Osteoblast (primary cell): Measurements from ENCODE around the gene ACTG2. TPM values are rescaled to one million over a fixed set of nuclear protein-coding genes. Genes with fewer than 3 reads are reported as not detected.

Experiments
- DNase-seq: peaks from one replicate; pipeline ENCODE4 v3.0.0; 2011; ENCODE audit warnings: low spot score, mixed read lengths; ENCODE audit not compliant: insufficient read length; ENCODE audit errors: missing footprints
- H2AFZ ChIP-seq: 2 replicates; pipeline ENCODE4 v1.6.0; 2011; ENCODE audit warnings: mild to moderate bottlenecking, low read length
- H3K27ac ChIP-seq: 2 replicates; pipeline ENCODE4 v1.5.1; 2011; ENCODE audit warnings: mild to moderate bottlenecking, low read depth, low read length, moderate library complexity
- H3K27me3 ChIP-seq: 2 replicates; pipeline ENCODE4 v1.6.0; 2012; ENCODE audit warnings: mild to moderate bottlenecking, control low read depth, inconsistent platforms, low read length, moderate library complexity; ENCODE audit not compliant: insufficient read depth
- H3K36me3 ChIP-seq: 2 replicates; pipeline ENCODE4 v1.5.1; 2011; ENCODE audit warnings: mild to moderate bottlenecking, low read length, control low read depth, moderate library complexity; ENCODE audit not compliant: insufficient read depth
- H3K4me1 ChIP-seq: 2 replicates; pipeline ENCODE4 v1.5.1; 2011; ENCODE audit warnings: mild to moderate bottlenecking, low read length, control low read depth, moderate library complexity; ENCODE audit not compliant: insufficient read depth
- H3K4me2 ChIP-seq: 2 replicates; pipeline ENCODE4 v1.6.0; 2011; ENCODE audit warnings: mild to moderate bottlenecking, low read length; ENCODE audit not compliant: insufficient read depth
- H3K4me3 ChIP-seq: fragments of 200-600 bp; sonication (generic); 3 replicates; pipeline ENCODE4 v1.5.1; 2012; ENCODE audit warnings: mild to moderate bottlenecking, low read length, inconsistent platforms; ENCODE audit not compliant: insufficient read depth
- H3K79me2 ChIP-seq: 2 replicates; pipeline ENCODE4 v1.6.0; 2012; ENCODE audit warnings: mild to moderate bottlenecking, low read length, control low read depth, inconsistent platforms; ENCODE audit not compliant: insufficient read depth
- H3K9me3 ChIP-seq: 2 replicates; pipeline ENCODE4 v1.5.1; 2011; ENCODE audit warnings: low read depth, low read length, control low read depth
- H4K20me1 ChIP-seq: 2 replicates; pipeline ENCODE4 v1.6.0; 2012; ENCODE audit warnings: mild to moderate bottlenecking, low read length, control low read depth; ENCODE audit not compliant: insufficient read depth
- total RNA-seq: library from RNA; depleted of rRNA; stranded (reverse); fragments of >200 nt; gene quantifications from 2 replicates; pipeline ENCODE4 v1.2.3, GENCODE V29; 2012
- TF ChIP-seq, protein P1 (sequence below): IDR thresholded peaks from 2 replicates; pipeline ENCODE4 v1.5.1; 2011; ENCODE audit warnings: mild to moderate bottlenecking, low read depth, low read length, moderate library complexity; ENCODE audit errors: extremely low read depth

Gene ACTG2
- total RNA-seq, 1 donor: 0.72 TPM

GRCh38 chr2:73926493-73927327 lies 33.9 kb downstream of the ACTG2 start, which contains the start of gene DGUOK:
Gene DGUOK, plus strand, starts transcription at chr2:73926880. Its CDS starts 31 bp downstream, at chr2:73926911.
- Histone ChIP-seq H3K4me3 (peak within 1 kb of the TSS; percentile 96), H3K27ac (peak within 1 kb of the TSS; percentile 99), H2AFZ (peak within 1 kb of the TSS; percentile 92), H3K9me3 (no peaks in the 10 kb centered on the region), H3K79me2 (peaks cover 43% of the 10 kb centered on the region), H3K4me1 (peaks cover 21% of the 10 kb centered on the region), H3K4me2 (peak within 1 kb of the TSS; percentile 94), H3K27me3 (peaks cover 14% of the 10 kb centered on the region), H4K20me1 (peaks cover 15% of the 10 kb centered on the region), H3K36me3 (no peaks in the 10 kb centered on the region)
- peak; percentile 95 for DNase-seq
- TF ChIP-seq, protein P1, sequence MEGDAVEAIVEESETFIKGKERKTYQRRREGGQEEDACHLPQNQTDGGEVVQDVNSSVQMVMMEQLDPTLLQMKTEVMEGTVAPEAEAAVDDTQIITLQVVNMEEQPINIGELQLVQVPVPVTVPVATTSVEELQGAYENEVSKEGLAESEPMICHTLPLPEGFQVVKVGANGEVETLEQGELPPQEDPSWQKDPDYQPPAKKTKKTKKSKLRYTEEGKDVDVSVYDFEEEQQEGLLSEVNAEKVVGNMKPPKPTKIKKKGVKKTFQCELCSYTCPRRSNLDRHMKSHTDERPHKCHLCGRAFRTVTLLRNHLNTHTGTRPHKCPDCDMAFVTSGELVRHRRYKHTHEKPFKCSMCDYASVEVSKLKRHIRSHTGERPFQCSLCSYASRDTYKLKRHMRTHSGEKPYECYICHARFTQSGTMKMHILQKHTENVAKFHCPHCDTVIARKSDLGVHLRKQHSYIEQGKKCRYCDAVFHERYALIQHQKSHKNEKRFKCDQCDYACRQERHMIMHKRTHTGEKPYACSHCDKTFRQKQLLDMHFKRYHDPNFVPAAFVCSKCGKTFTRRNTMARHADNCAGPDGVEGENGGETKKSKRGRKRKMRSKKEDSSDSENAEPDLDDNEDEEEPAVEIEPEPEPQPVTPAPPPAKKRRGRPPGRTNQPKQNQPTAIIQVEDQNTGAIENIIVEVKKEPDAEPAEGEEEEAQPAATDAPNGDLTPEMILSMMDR: no peak

DNA sequence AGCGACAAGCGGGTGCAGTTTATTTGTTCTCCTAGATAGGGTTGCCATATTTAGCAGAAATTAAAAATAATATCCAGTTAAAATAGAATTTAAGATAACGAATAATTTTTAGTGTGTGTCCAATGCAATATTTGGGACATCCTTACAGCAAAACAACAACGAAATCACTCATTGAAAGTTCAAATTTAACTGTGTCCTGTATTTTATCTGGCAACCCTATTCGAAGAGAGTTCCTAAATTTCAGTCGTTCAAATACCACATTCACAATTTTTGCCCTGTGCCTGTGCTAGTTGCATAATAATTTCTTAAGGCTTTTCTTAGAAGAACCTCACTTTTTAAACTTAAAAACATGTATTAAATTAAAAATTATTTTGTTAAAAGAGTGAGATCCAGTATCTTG lies 34.5 kb downstream of the ACTG2 start:
- Histone ChIP-seq H3K27ac (peak overlapping the region; percentile 99), H3K4me1 (peaks cover 28% of the 10 kb centered on the region), H3K36me3 (no peaks in the 10 kb centered on the region), H3K9me3 (no peaks in the 10 kb centered on the region), H3K4me3 (peak overlapping the region; percentile 96), H3K79me2 (peaks cover 46% of the 10 kb centered on the region), H3K27me3 (peaks cover 7% of the 10 kb centered on the region), H3K4me2 (peak overlapping the region; percentile 94), H2AFZ (peak overlapping the region; percentile 92), H4K20me1 (peaks cover 20% of the 10 kb centered on the region)
- TF ChIP-seq, protein P1: no peak
- no peak for DNase-seq

DNA sequence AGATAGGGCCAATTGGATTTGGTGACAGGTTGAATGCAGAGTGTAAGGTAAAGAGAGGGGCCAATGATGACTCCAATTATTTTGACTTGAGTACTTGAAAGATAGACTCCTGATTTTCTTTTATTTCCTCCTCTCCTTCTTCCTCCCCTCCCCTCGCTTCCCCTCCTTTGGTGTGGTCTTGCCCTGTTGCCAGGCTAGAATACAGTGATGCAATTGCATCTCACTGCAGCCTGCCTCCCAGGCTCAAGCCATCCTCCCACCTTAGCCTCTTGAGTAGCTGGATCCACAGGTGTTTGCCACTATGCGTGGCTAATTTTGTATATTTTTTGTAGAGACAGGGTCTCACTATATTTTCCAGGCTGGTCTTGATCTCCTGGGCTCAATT lies 36.1 kb downstream of the ACTG2 start:
- Histone ChIP-seq H4K20me1 (peaks cover 36% of the 10 kb centered on the region), H3K4me2 (no peak overlapping the region), H3K27ac (no peak overlapping the region), H3K4me3 (no peak overlapping the region), H3K4me1 (peaks cover 32% of the 10 kb centered on the region), H3K79me2 (peaks cover 62% of the 10 kb centered on the region), H3K27me3 (no peaks in the 10 kb centered on the region), H3K36me3 (peaks cover 4% of the 10 kb centered on the region), H2AFZ (no peak overlapping the region), H3K9me3 (no peaks in the 10 kb centered on the region)
- TF ChIP-seq, protein P1: no peak
- no peak for DNase-seq

- Histone ChIP-seq H3K27ac (no peak overlapping the region), H3K9me3 (no peaks in the 10 kb centered on the region), H3K36me3 (peaks cover 4% of the 10 kb centered on the region), H2AFZ (no peak overlapping the region), H3K4me1 (peaks cover 32% of the 10 kb centered on the region), H3K4me2 (no peak overlapping the region), H4K20me1 (peaks cover 48% of the 10 kb centered on the region), H3K79me2 (peaks cover 72% of the 10 kb centered on the region), H3K27me3 (no peaks in the 10 kb centered on the region), H3K4me3 (no peak overlapping the region)
- no peak for DNase-seq
- TF ChIP-seq, protein P1: no peak
These were observed 37.6 kb downstream of the ACTG2 start for GRCh38 chr2:73930386-73930785.
